Hepatocyte (in vitro differentiated cells): Measurements from ENCODE around the gene ZNF648. TPM values are rescaled to one million over a fixed set of nuclear protein-coding genes. Genes with fewer than 3 reads are reported as not detected.

ENCODE experiments used
- DNase-seq: peaks from one replicate; pipeline ENCODE4 v3.0.0-alpha.2; 2016; ENCODE audit warnings: low spot score
- H2AFZ ChIP-seq: fragments of 200-600 bp; sonication (generic); 2 replicates; pipeline ENCODE4 v1.6.0; 2016; ENCODE audit warnings: antibody characterized with exemption, mild to moderate bottlenecking
- H3K27ac ChIP-seq: fragments of 200-600 bp; sonication (generic); 2 replicates; pipeline ENCODE4 v1.5.1; 2016; ENCODE audit warnings: mild to moderate bottlenecking
- H3K27me3 ChIP-seq: fragments of 200-600 bp; sonication (generic); 2 replicates; pipeline ENCODE4 v1.6.1; 2016
- H3K36me3 ChIP-seq: fragments of 200-600 bp; sonication (generic); replicated peaks from 2 replicates; pipeline ENCODE4 v1.5.1; 2016; ENCODE audit warnings: low read depth; ENCODE audit not compliant: insufficient read depth
- H3K4me1 ChIP-seq: fragments of 200-600 bp; sonication (generic); 2 replicates; pipeline ENCODE4 v1.5.1; 2016; ENCODE audit warnings: mild to moderate bottlenecking, moderate library complexity; ENCODE audit not compliant: insufficient read depth
- H3K4me2 ChIP-seq: fragments of 200-600 bp; sonication (generic); 2 replicates; pipeline ENCODE4 v1.6.0; 2016
- H3K4me3 ChIP-seq: fragments of 200-600 bp; sonication (generic); 2 replicates; pipeline ENCODE4 v1.5.1; 2016; ENCODE audit warnings: mild to moderate bottlenecking
- H3K79me2 ChIP-seq: fragments of 200-600 bp; sonication (generic); 2 replicates; pipeline ENCODE4 v1.6.0; 2017; ENCODE audit warnings: mild to moderate bottlenecking
- H3K9me2 ChIP-seq: fragments of 200-600 bp; sonication (generic); replicated peaks from 2 replicates; pipeline ENCODE4 v1.6.0; 2017; ENCODE audit warnings: mild to moderate bottlenecking; ENCODE audit not compliant: insufficient read depth
- H3K9me3 ChIP-seq: fragments of 200-600 bp; sonication (generic); 2 replicates; pipeline ENCODE4 v1.5.1; 2016; ENCODE audit warnings: low read depth, mild to moderate bottlenecking
- H4K20me1 ChIP-seq: fragments of 200-600 bp; sonication (generic); 2 replicates; pipeline ENCODE4 v1.6.0; 2016; ENCODE audit warnings: mild to moderate bottlenecking; ENCODE audit not compliant: insufficient read depth, poor library complexity, severe bottlenecking
- CTCF ChIP-seq: fragments of 200-600 bp; sonication (generic); IDR thresholded peaks from 2 replicates; pipeline ENCODE4 v1.5.1; 2016; ENCODE audit warnings: antibody characterized with exemption, mild to moderate bottlenecking; ENCODE audit not compliant: poor library complexity
- EZH2 ChIP-seq: fragments of 200-600 bp; sonication (generic); IDR thresholded peaks from 2 replicates; pipeline ENCODE4 v1.6.1; 2016; ENCODE audit warnings: antibody characterized with exemption, mild to moderate bottlenecking, borderline replicate concordance
- EZH2phosphoT487 ChIP-seq: fragments of 200-600 bp; sonication (generic); IDR thresholded peaks from one replicate; pipeline ENCODE4 v1.6.1; 2018; ENCODE audit warnings: antibody characterized with exemption, mild to moderate bottlenecking, low read depth, moderate library complexity; ENCODE audit not compliant: unreplicated experiment, severe bottlenecking
- WGBS: methylation state at CpG from one replicate; pipeline ENCODE4 v1.1.6; 2016; ENCODE audit warnings: low lambda C conversion rate; ENCODE audit errors: missing lambda C conversion rate; 5-methylcytosine and 5-hydroxymethylcytosine counted together
- polyA plus RNA-seq: library from polyadenylated mRNA; unstranded; fragments of >200 nt; fragmentation: Nextera tagmentation; extraction: Ambion mirVana; gene quantifications from 2 replicates; pipeline ENCODE4 v1.2.1, GENCODE V29; 2016
- total RNA-seq: library from RNA; depleted of rRNA; stranded (reverse); fragments of >200 nt; gene quantifications from 2 replicates; pipeline ENCODE4 v1.2.3, GENCODE V29; 2014

The ZNF648 gene
- total and polyA plus RNA-seq, 2 experiments from 2014 or later: 0.23 TPM; not detected in 1

GRCh38 chr1:182080955-182081582 is 19.6 kb upstream of the ZNF648 start:
- 100% methylated on average over 1 of the region's 1 CpG for WGBS
- TF ChIP-seq EZH2 (no peak), CTCF (peak; percentile 55)
- Histone ChIP-seq H3K4me2 (no peak overlapping the region), H3K79me2 (no peaks in the 10 kb centered on the region), H3K4me3 (no peak overlapping the region), H2AFZ (no peak overlapping the region), H3K9me2 (no peaks in the 10 kb centered on the region), H3K36me3 (no peaks in the 10 kb centered on the region), H3K27me3 (no peaks in the 10 kb centered on the region), H3K4me1 (no peaks in the 10 kb centered on the region), H4K20me1 (no peaks in the 10 kb centered on the region), H3K9me3 (no peaks in the 10 kb centered on the region), H3K27ac (no peak overlapping the region)
- peak; percentile 70 for DNase-seq

GRCh38 chr1:182080040-182080439 is 18.5 kb upstream of the ZNF648 start:
- DNase-seq: no peak
- Histone ChIP-seq H3K9me2 (no peaks in the 10 kb centered on the region), H3K4me1 (no peaks in the 10 kb centered on the region), H3K79me2 (no peaks in the 10 kb centered on the region), H3K4me3 (no peak overlapping the region), H4K20me1 (no peaks in the 10 kb centered on the region), H2AFZ (no peak overlapping the region), H3K27ac (no peak overlapping the region), H3K4me2 (no peak overlapping the region), H3K9me3 (no peaks in the 10 kb centered on the region), H3K36me3 (no peaks in the 10 kb centered on the region), H3K27me3 (no peaks in the 10 kb centered on the region)
- no peak for TF ChIP-seq EZH2phosphoT487
- TF ChIP-seq CTCF: no peak
- TF ChIP-seq EZH2: no peak
- 86% methylated on average over 3 of the region's 3 CpGs for WGBS

GRCh38 chr1:182071924-182072323 is 10.4 kb upstream of the ZNF648 start:
- Histone ChIP-seq H3K9me2 (no peaks in the 10 kb centered on the region), H4K20me1 (no peaks in the 10 kb centered on the region), H3K4me2 (no peak overlapping the region), H3K27me3 (no peaks in the 10 kb centered on the region), H2AFZ (no peak overlapping the region), H3K4me3 (no peak overlapping the region), H3K9me3 (no peaks in the 10 kb centered on the region), H3K27ac (no peak overlapping the region), H3K79me2 (no peaks in the 10 kb centered on the region), H3K36me3 (no peaks in the 10 kb centered on the region), H3K4me1 (no peaks in the 10 kb centered on the region)
- TF ChIP-seq CTCF (no peak), EZH2 (no peak), EZH2phosphoT487 (no peak)
- no peak for DNase-seq
- 78% methylated on average over 4 of the region's 4 CpGs for WGBS

- no peaks in the 10 kb centered on the region for H3K9me3 ChIP-seq
- H3K9me2 ChIP-seq: no peaks in the 10 kb centered on the region
- WGBS: 15% methylated on average over 11 of the region's 12 CpGs
- H2AFZ ChIP-seq: no peak overlapping the region
- H3K4me3 ChIP-seq: no peak overlapping the region
- H3K79me2 ChIP-seq: no peaks in the 10 kb centered on the region
- no peak overlapping the region for H3K27ac ChIP-seq
- no peaks in the 10 kb centered on the region for H3K27me3 ChIP-seq
- H3K4me1 ChIP-seq: no peaks in the 10 kb centered on the region
- DNase-seq: peak; percentile 85
- TF ChIP-seq CTCF (peak; percentile 62), EZH2phosphoT487 (no peak)
- H3K4me2 ChIP-seq: no peak overlapping the region
- no peaks in the 10 kb centered on the region for H4K20me1 ChIP-seq
- H3K36me3 ChIP-seq: no peaks in the 10 kb centered on the region
These were observed 7.5 kb upstream of the ZNF648 start for GRCh38 chr1:182069028-182069466.
